Measurements from ENCODE around the gene ESRRA. TPM values are rescaled to one million over a fixed set of nuclear protein-coding genes. Genes with fewer than 3 reads are reported as not detected.
A peak's percentile ranks its signal among the peaks of the same experiment; 100 is the strongest.

ESRRA gene
- total RNA-seq, 2 experiments from 2014 or later: 33.9 to 35.1 TPM

GRCh38 chr11:64281957-64282770 lies 23.2 kb upstream of the ESRRA start:
- H3K36me3 Mint-ChIP-seq: peaks cover 13% of the 10 kb centered on the region
- H3K4me3 Mint-ChIP-seq: no peak overlapping the region
- H3K27me3 Mint-ChIP-seq: no peaks in the 10 kb centered on the region
- ATAC-seq (ENCODE audit: low read depth) (no peak), DNase-seq (no peak)
- H3K4me1 Mint-ChIP-seq: peaks cover 8% of the 10 kb centered on the region
- H3K27ac Mint-ChIP-seq: no peak overlapping the region
- no peaks in the 10 kb centered on the region for H3K9me3 Mint-ChIP-seq
- POLR2A ChIA-PET: interaction anchor here (1.2 to 4.5 kb wide), 3 partner anchors 12 to 75 kb away, joined by 4 to 72 read pairs (median 12); partner anchors contain the start of genes ESRRA and FERMT3

DNA sequence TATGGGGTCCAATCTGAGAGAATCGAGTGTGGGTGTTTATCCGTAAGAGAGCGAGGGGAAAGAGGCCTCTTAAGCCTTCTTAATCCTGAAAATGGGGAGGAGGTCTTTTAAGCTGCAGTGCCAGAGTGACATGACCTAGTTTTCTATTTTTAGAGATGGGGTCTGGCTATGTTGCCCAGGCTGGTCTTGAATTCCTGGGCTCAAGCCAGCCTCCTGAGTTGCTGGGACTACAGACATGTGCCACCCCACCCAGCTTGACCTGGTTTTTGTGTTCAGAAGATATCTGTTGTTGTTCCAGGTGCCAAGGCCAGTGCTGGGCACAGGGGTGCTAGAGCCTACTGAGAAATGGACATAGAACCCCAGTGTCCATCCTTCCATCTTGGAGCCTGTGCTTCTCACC lies 22.2 kb upstream of the ESRRA start:
- POLR2A ChIA-PET: interaction anchor here (1.2 to 4.5 kb wide), 4 partner anchors 13 to 77 kb away, joined by 3 to 72 read pairs (median 8); partner anchors contain the start of genes ESRRA and FERMT3
- DNase-seq: no peak
- Mint-ChIP-seq H3K9me3 (no peaks in the 10 kb centered on the region), H3K4me3 (no peak overlapping the region), H3K36me3 (peaks cover 13% of the 10 kb centered on the region), H3K4me1 (peaks cover 8% of the 10 kb centered on the region), H3K27ac (peak overlapping the region; percentile 34), H3K27me3 (no peaks in the 10 kb centered on the region)
- no peak for ATAC-seq (ENCODE audit: low read depth)

DNA sequence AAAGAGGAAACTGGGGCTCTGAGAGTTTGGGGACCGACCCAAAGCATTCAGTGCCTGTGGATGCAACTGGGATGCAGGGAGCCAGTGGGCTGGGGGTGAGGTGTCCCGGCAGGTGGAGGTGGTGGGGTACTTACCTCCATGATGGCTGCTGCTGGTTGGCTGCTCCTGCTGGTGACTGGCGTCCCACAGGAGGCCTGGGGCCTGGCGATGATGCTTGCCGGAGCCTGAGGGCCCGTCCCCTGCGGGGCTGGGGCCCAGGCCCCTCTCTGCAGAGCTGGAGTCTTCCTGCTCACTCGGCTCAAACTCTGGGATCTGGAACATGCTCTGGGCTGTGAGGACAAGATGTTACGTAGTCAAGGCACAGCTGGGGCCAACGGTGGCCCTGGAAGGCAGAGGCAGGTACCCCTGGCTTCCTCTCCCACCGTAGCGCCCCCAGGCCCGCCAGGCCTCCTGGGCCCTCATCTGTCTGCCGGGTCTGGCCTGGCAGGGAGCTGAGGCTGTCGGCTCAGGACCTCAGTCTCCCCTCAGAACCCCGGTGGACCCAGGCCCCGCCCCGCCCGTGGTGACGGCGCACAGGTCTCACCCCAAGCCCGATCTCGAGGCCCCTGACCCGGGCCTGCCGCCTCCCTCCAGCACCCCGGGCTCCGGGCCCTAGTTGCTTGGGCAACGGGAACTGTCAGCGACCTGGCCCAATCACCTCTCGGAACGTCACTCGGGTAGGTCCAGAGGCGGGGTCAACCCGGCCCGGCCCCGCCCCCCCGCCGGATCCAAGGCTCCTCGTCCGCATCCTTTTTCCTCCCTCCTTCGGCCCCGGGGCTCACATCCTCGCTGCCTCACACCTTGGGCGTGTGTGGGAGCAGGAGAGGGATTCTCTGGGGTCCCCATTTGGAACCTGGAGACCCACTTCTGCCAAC lies 21.0 kb upstream of the ESRRA start, which contains the start of gene BAD:
Gene BAD, minus strand, starts transcription at position 618 of the 914 bp plus-strand sequence. Its CDS starts 297 bp downstream, at position 321.
- Mint-ChIP-seq H3K36me3 (peaks cover 10% of the 10 kb centered on the region), H3K9me3 (no peaks in the 10 kb centered on the region), H3K4me1 (peaks cover 8% of the 10 kb centered on the region), H3K27ac (peak within 1 kb of the TSS; percentile 86), H3K4me3 (peak within 1 kb of the TSS; percentile 85), H3K27me3 (no peaks in the 10 kb centered on the region)
- DNase-seq: peak; percentile 89
- peak; percentile 84 for ATAC-seq (ENCODE audit: low read depth)
- POLR2A ChIA-PET: interaction anchor here (0.7 to 4.5 kb wide), 11 partner anchors 9 to 99 kb away, joined by 3 to 72 read pairs (median 7); partner anchors contain the start of genes ESRRA, FERMT3, FKBP2 and PPP1R14B

GRCh38 chr11:64284962-64285884 lies 20.1 kb upstream of the ESRRA start, which contains the start of gene GPR137:
Gene GPR137, plus strand, starts transcription at chr11:64285848. Its CDS starts 677 bp downstream, at chr11:64286525.
- POLR2A ChIA-PET: interaction anchor here (0.6 to 4.5 kb wide), 12 partner anchors 10 to 100 kb away, joined by 3 to 72 read pairs (median 6); partner anchors contain the start of genes ESRRA, FERMT3, FKBP2 and PPP1R14B
- no peaks in the 10 kb centered on the region for H3K9me3 Mint-ChIP-seq
- H3K36me3 Mint-ChIP-seq: peaks cover 9% of the 10 kb centered on the region
- H3K27ac Mint-ChIP-seq: peak within 1 kb of the TSS; percentile 86
- H3K4me3 Mint-ChIP-seq: peak within 1 kb of the TSS; percentile 85
- DNase-seq (peak; percentile 99), ATAC-seq (ENCODE audit: low read depth) (peak; percentile 63)
- H3K4me1 Mint-ChIP-seq: peaks cover 8% of the 10 kb centered on the region
- peaks cover 5% of the 10 kb centered on the region for H3K27me3 Mint-ChIP-seq

DNA sequence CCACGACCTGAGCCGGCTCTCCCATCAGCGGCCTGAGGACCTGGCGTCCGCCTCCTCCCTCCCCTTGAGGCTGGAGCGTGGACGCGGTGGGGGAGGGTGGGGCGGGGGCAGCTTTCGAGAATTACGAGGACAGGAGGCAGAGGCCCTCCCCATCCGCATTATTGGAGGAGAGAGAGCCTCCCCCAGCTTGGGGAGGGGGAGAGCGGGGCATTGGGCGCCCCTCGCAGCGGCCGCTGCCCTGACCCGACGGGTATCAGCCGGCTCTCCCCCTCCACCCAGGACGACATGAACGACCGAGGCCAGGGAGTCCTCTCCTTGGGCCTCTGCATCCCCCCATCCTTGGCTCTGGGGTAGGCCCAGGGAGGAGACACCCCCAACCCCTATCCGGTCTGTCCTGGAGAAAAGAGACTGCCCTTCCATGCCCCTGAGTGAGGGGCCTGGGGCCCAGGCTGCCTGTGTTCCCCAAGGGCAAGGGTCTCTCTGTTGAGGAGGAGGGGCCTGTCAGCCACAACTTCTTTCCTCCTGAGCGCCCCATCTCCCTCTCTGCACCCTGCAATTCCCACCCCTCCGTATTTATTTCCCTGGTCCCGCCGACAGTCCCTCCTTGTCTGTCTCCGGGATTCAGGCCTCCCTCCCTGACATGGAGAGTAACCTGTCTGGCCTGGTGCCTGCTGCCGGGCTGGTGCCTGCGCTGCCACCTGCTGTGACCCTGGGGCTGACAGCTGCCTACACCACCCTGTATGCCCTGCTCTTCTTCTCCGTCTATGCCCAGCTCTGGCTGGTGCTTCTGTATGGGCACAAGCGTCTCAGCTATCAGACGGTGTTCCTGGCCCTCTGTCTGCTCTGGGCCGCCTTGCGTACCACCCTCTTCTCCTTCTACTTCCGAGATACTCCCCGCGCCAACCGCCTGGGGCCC lies 19.2 kb upstream of the ESRRA start:
- H3K36me3 Mint-ChIP-seq: peaks cover 9% of the 10 kb centered on the region
- ATAC-seq (ENCODE audit: low read depth) (no peak), DNase-seq (no peak)
- peak overlapping the region; percentile 66 for H3K27ac Mint-ChIP-seq
- peaks cover 14% of the 10 kb centered on the region for H3K27me3 Mint-ChIP-seq
- no peaks in the 10 kb centered on the region for H3K9me3 Mint-ChIP-seq
- peak overlapping the region; percentile 83 for H3K4me3 Mint-ChIP-seq
- H3K4me1 Mint-ChIP-seq: peaks cover 8% of the 10 kb centered on the region
- POLR2A ChIA-PET: interaction anchor here (1.4 to 4.5 kb wide), 5 partner anchors 16 to 80 kb away, joined by 4 to 72 read pairs (median 11); partner anchors contain the start of genes ESRRA, PPP1R14B, PRDX5 and TRMT112

- ATAC-seq (ENCODE audit: low read depth): no peak
- no peak for DNase-seq
- H3K36me3 Mint-ChIP-seq: peaks cover 6% of the 10 kb centered on the region
- POLR2A ChIA-PET: interaction anchor here (1.1 to 2.3 kb wide), 3 partner anchors 15 to 81 kb away, joined by 3 to 6 read pairs (median 4); partner anchors contain the start of genes PRDX5 and TRMT112
- peaks cover 8% of the 10 kb centered on the region for H3K4me1 Mint-ChIP-seq
- no peaks in the 10 kb centered on the region for H3K9me3 Mint-ChIP-seq
- peaks cover 14% of the 10 kb centered on the region for H3K27me3 Mint-ChIP-seq
- H3K4me3 Mint-ChIP-seq: peak overlapping the region; percentile 83
- H3K27ac Mint-ChIP-seq: peak overlapping the region; percentile 66
Observed at GRCh38 chr11:64286801-64287159, 18.5 kb upstream of the ESRRA start.

DNA sequence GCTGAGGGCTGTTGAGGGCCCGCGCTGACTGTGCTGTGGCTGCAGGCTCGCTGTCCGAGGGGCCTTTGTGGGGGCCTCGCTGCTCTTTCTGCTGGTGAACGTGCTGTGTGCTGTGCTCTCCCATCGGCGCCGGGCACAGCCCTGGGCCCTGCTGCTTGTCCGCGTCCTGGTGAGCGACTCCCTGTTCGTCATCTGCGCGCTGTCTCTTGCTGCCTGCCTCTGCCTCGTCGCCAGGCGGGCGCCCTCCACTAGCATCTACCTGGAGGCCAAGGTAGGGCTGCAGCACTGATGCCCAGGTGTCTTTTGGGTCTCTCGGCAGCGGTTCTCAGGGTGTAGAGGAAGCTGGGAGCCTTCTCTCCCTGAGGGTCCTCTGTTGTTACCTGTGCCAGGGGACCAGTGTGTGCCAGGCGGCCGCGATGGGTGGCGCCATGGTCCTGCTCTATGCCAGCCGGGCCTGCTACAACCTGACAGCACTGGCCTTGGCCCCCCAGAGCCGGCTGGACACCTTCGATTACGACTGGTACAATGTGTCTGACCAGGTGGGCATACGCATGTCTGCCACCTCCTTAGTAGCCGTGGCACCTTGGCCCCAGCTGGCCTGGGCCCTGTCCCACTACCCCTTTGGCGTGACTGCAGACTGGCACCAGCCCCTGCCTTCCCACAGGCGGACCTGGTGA lies 17.5 kb upstream of the ESRRA start:
- no peak for ATAC-seq (ENCODE audit: low read depth)
- Mint-ChIP-seq H3K36me3 (peaks cover 3% of the 10 kb centered on the region), H3K27ac (no peak overlapping the region), H3K4me1 (peaks cover 10% of the 10 kb centered on the region), H3K4me3 (no peak overlapping the region), H3K27me3 (peaks cover 18% of the 10 kb centered on the region), H3K9me3 (no peaks in the 10 kb centered on the region)
- no peak for DNase-seq
- POLR2A ChIA-PET: interaction anchor here (1.1 to 2.3 kb wide), 2 partner anchors 16 to 82 kb away, joined by 3 to 6 read pairs; no protein-coding TSS in a partner anchor

DNA sequence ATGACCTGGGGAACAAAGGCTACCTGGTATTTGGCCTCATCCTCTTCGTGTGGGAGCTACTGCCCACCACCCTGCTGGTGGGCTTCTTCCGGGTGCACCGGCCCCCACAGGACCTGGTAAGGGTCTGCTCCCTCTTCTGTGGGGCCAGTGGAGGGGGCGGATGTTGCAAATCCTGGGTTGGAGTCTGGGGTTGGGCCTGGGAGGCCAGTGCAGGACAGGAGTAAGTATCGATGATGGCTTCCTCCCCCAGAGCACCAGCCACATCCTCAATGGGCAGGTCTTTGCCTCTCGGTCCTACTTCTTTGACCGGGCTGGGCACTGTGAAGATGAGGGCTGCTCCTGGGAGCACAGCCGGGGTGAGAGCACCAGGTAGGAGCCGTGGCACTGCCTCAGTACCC lies 17.0 kb upstream of the ESRRA start:
- Mint-ChIP-seq H3K27me3 (peaks cover 23% of the 10 kb centered on the region), H3K9me3 (no peaks in the 10 kb centered on the region), H3K4me3 (no peak overlapping the region), H3K4me1 (peaks cover 8% of the 10 kb centered on the region), H3K36me3 (no peaks in the 10 kb centered on the region), H3K27ac (no peak overlapping the region)
- DNase-seq (no peak), ATAC-seq (ENCODE audit: low read depth) (no peak)
- POLR2A ChIA-PET: no interaction called here

GRCh38 chr11:64289002-64289564 lies 16.2 kb upstream of the ESRRA start:
- DNase-seq (no peak), ATAC-seq (ENCODE audit: low read depth) (no peak)
- POLR2A ChIA-PET: interaction anchor here (1.3 to 2.3 kb wide), 3 partner anchors 15 to 81 kb away, joined by 4 to 9 read pairs (median 4); no protein-coding TSS in a partner anchor
- H3K27ac Mint-ChIP-seq: no peak overlapping the region
- H3K4me1 Mint-ChIP-seq: peaks cover 7% of the 10 kb centered on the region
- H3K4me3 Mint-ChIP-seq: no peak overlapping the region
- H3K27me3 Mint-ChIP-seq: peaks cover 31% of the 10 kb centered on the region
- no peaks in the 10 kb centered on the region for H3K9me3 Mint-ChIP-seq
- H3K36me3 Mint-ChIP-seq: no peaks in the 10 kb centered on the region

- no peaks in the 10 kb centered on the region for H3K9me3 Mint-ChIP-seq
- H3K36me3 Mint-ChIP-seq: no peaks in the 10 kb centered on the region
- H3K27ac Mint-ChIP-seq: peak overlapping the region; percentile 48
- POLR2A ChIA-PET: interaction anchor here (0.5 to 2.3 kb wide), 4 partner anchors 13 to 101 kb away, joined by 3 to 9 read pairs (median 4); no protein-coding TSS in a partner anchor
- H3K27me3 Mint-ChIP-seq: peaks cover 46% of the 10 kb centered on the region
- peaks cover 7% of the 10 kb centered on the region for H3K4me1 Mint-ChIP-seq
- ATAC-seq (ENCODE audit: low read depth) (no peak), DNase-seq (no peak)
- H3K4me3 Mint-ChIP-seq: peak overlapping the region; percentile 28
Observed at GRCh38 chr11:64290352-64291261, 14.7 kb upstream of the ESRRA start.

Measured in activated naive CD8-positive, alpha-beta T cell treated with anti-CD3 and anti-CD28 coated beads, Interleukin-2, amount 10 ng/mL, durations not matched to agents 7 days and 5 days (primary cell).